Urinary bladder (tissue), 4 donors: Measurements from ENCODE around the gene EFL1. TPM values are rescaled to one million over a fixed set of nuclear protein-coding genes. Genes with fewer than 3 reads are reported as not detected.
A peak's percentile ranks its signal among the peaks of the same experiment; 100 is the strongest.
"Not testable (repeated sequence)": the region's sequence is repeated elsewhere in the genome, so short reads cannot be mapped to it uniquely, and the experiment has no call there.

Experiments
- DNase-seq: peaks from one replicate; pipeline ENCODE4 v3.0.0-alpha.2; 2015; ENCODE audit errors: extremely low spot score
- H3K27ac ChIP-seq: one replicate; pipeline ENCODE4 v1.5.1; 2013; ENCODE audit warnings: low read depth, mild to moderate bottlenecking, moderate library complexity
- H3K36me3 ChIP-seq: one replicate; pipeline ENCODE4 v1.6.1; 2013; ENCODE audit warnings: mild to moderate bottlenecking, moderate library complexity; ENCODE audit not compliant: insufficient read depth
- H3K4me1 ChIP-seq: one replicate; pipeline ENCODE4 v1.6.1; 2013; ENCODE audit warnings: mild to moderate bottlenecking, moderate library complexity; ENCODE audit not compliant: insufficient read depth
- H3K4me3 ChIP-seq: one replicate; pipeline ENCODE4 v1.5.1; 2013; ENCODE audit warnings: low read depth, low read length
- WGBS: extraction: QIAGEN DNeasy Blood & Tissue Kit; methylation state at CpG from one replicate; pipeline ENCODE4 v1.1.7; 2013; 5-methylcytosine and 5-hydroxymethylcytosine counted together
- polyA plus RNA-seq: library from polyadenylated mRNA; stranded (reverse); fragments of 200-250 nt; gene quantifications from one replicate; pipeline ENCODE4 v1.2.3, GENCODE V29; 2013
- total RNA-seq: library from RNA; depleted of rRNA; stranded (reverse); fragments of >200 nt; gene quantifications from one replicate; pipeline ENCODE4 v1.2.3, GENCODE V29; 2014
- donor health status: healthy with polysubstance abuse.
- donor health status: healthy.

EFL1 gene
- total and polyA plus RNA-seq, 2 donors: 6.9 to 21.4 TPM

GRCh38 chr15:82210066-82210597, 52.4 kb downstream of the EFL1 start:
- not testable (repeated sequence) for H3K27ac ChIP-seq, H3K4me3 ChIP-seq, H3K4me1 ChIP-seq, DNase-seq, H3K36me3 ChIP-seq
- WGBS: 45% methylated on average over 3 of the region's 3 CpGs

DNA sequence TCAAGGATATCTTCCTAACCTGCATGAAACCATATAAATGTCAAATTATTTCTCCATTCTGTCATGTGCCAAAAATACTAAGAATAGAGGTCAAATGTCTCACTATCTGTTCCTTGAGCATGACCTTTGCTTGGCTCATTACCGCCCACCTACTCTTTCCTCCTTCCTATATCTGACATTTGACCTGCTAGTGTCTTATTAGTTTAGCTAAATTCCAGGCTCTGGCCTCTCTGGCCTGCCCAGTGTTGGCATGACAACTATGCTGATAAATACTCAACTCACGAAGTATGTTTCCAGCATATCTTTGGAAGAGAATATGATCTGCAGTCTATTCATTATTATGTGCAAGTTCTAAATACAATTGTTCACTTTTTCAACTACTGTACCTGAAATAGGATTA, 58.0 kb downstream of the EFL1 start:
- WGBS: 75% methylated on average over 2 of the region's 2 CpGs
- H3K27ac ChIP-seq, H3K36me3 ChIP-seq, DNase-seq, H3K4me1 ChIP-seq, H3K4me3 ChIP-seq: not testable (repeated sequence)

- no peaks in the 10 kb centered on the region for H3K36me3 ChIP-seq
- 27% methylated on average over 8 of the region's 8 CpGs for WGBS
- peak; percentile 68 for DNase-seq
- H3K4me1 ChIP-seq: no peaks in the 10 kb centered on the region
- H3K27ac ChIP-seq: no peak overlapping the region
- H3K4me3 ChIP-seq: no peak overlapping the region
Observed at GRCh38 chr15:82197733-82198594, 64.6 kb downstream of the EFL1 start.

- Histone ChIP-seq H3K4me3 (no peak overlapping the region), H3K36me3 (no peaks in the 10 kb centered on the region), H3K27ac (no peak overlapping the region), H3K4me1 (no peaks in the 10 kb centered on the region)
- DNase-seq: no peak
- 84% methylated on average over 2 of the region's 2 CpGs for WGBS
Observed at GRCh38 chr15:82196353-82196752, 66.2 kb downstream of the EFL1 start.

DNA sequence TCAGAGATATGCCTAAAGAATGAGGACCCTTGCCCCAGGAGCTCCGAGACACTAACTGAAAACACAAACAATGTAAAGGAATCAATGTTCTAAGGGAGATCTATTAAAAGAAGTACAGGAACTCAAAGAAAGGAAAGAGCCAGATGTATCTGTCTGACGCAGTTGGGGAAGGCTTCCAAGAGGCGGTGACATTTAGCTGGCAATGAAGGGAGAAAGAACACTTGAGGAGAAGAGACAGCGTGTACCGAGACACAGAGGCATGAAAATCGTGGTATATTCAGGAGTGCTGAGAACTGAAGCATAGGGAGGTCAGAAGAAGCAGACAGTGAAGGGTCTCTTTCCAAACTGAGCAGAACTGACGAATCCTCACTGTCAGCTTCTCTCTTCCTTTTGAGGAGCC, 66.7 kb downstream of the EFL1 start:
- H3K4me1 ChIP-seq, H3K27ac ChIP-seq, DNase-seq, H3K4me3 ChIP-seq, H3K36me3 ChIP-seq: not testable (repeated sequence)
- WGBS: 87% methylated on average over 7 of the region's 7 CpGs

GRCh38 chr15:82194488-82194887, 68.0 kb downstream of the EFL1 start:
- not testable (repeated sequence) for H3K4me1 ChIP-seq, H3K27ac ChIP-seq, H3K36me3 ChIP-seq, DNase-seq, H3K4me3 ChIP-seq
- WGBS: 75% methylated on average over 6 of the region's 6 CpGs

- not testable (repeated sequence) for DNase-seq, H3K36me3 ChIP-seq
- WGBS: no CpG with 5 or more reads among the region's 1 CpG
Observed at GRCh38 chr15:82193435-82193834, 69.1 kb downstream of the EFL1 start.

GRCh38 chr15:82192394-82192793, 70.1 kb downstream of the EFL1 start:
- H3K27ac ChIP-seq, DNase-seq, H3K4me3 ChIP-seq, H3K36me3 ChIP-seq, H3K4me1 ChIP-seq: not testable (repeated sequence)
- WGBS: 97% methylated on average over 4 of the region's 4 CpGs

More at GRCh38 chr15:82193435-82193834, 69.1 kb downstream of the EFL1 start:
- H3K27ac ChIP-seq, H3K4me3 ChIP-seq, H3K4me1 ChIP-seq: not testable (repeated sequence)

DNA sequence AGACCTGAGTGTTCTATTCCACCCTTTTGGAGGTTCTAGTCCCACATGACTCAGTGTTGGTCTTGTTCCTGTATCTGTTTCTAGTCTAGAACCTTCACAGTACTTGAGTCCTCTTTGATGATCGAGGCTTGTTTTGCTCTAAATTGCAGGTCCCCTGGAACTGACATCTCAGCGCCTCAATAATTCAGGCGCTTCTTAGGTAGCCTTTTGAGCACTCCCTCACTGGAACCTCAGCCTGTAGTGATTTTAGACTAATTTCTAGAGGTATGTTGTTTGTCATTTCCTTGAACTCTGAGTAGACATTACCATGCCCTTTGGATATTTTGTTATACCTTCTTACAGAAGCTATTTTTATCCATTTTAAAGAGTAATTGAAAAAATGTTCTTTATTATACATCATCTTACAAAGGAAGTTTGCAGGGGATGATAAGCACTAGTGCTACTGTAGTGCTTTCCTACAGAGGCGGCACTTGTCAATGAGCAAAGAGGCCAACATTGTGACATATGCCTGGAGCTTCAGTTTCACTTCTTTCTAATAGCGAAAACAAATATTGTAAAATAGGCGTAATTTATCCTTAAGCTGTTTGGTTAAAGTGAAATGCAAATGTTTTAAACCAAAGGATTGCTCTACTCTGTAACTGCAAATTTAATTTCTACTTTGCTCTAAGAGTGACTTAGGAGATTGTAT, 75.7 kb downstream of the EFL1 start:
- Histone ChIP-seq H3K36me3 (no peaks in the 10 kb centered on the region), H3K4me1 (peaks cover 2% of the 10 kb centered on the region), H3K27ac (no peak overlapping the region), H3K4me3 (no peak overlapping the region)
- 96% methylated on average over 6 of the region's 6 CpGs for WGBS
- no peak for DNase-seq

- Histone ChIP-seq H3K27ac (no peak overlapping the region), H3K4me1 (peaks cover 2% of the 10 kb centered on the region), H3K4me3 (no peak overlapping the region), H3K36me3 (no peaks in the 10 kb centered on the region)
- no peak for DNase-seq
- 99% methylated on average over 2 of the region's 2 CpGs for WGBS
Observed at GRCh38 chr15:82186161-82186560, 76.4 kb downstream of the EFL1 start.

DNA sequence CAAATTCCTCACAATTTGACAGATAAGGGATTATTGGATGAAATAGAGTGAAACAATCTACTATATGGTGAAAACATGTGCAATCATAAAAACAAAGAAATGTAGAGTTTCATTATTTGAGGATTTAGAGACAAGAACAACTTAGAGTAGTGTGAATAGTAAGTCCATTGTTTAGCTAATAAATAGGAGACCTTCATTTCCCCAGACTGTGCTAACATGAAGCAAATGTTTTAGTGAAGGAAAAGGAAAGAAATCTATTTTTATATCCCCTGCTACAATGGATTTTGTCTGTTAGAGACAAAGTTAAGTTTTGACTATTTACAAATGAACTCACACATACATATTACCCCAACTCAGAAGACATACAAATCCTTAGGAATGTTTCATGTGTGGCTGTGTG, 77.8 kb downstream of the EFL1 start:
- Histone ChIP-seq H3K27ac (no peak overlapping the region), H3K4me1 (peaks cover 2% of the 10 kb centered on the region), H3K4me3 (no peak overlapping the region), H3K36me3 (no peaks in the 10 kb centered on the region)
- DNase-seq: no peak

GRCh38 chr15:82184355-82184754, 78.2 kb downstream of the EFL1 start:
- Histone ChIP-seq H3K4me3 (no peak overlapping the region), H3K4me1 (peaks cover 2% of the 10 kb centered on the region), H3K27ac (no peak overlapping the region), H3K36me3 (no peaks in the 10 kb centered on the region)
- 88% methylated on average over 1 of the region's 1 CpG for WGBS
- no peak for DNase-seq

DNA sequence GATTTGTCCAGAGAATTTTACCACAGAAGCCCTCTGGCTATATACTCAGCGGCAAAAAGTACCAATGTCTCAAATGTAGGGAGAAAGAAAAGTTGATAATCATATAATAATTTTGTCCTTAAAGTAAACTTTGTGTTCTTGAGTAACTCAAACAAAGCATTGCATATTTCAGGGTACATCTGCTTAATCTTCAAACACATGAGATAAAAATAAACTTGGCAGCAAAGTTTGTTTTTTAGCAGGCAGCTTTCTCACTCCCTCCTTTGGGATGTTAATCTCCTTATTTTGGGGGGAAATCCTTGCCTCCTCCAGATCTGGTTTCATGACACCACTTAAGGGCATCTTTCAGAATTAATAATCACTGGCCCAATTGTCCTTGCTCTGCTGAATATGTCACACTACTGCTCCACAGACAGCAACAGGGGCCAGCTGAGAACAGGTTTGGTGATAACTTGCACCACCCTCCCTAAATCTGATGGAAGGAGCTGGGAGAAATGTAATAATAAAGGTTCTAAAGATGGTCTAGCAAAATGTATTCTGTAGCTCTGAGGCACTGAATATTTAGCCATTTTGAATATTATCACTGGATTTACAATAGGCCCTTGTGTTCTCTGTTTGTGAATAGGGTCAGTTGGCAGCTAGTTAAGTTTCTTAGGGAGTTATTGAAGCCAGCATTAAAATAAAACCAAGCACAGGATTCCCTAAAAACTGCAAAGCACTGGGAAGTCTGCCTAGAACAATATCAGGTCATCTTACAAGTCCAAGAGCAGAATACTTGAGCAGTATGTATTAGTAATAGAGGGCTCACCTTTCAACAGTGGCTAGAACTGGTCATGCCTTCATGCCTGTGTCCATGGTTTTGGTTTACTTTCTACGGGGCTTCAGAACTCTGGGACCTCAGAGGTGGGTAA, 79.2 kb downstream of the EFL1 start:
- 83% methylated on average over 2 of the region's 2 CpGs for WGBS
- Histone ChIP-seq H3K27ac (no peak overlapping the region), H3K4me1 (peaks cover 2% of the 10 kb centered on the region), H3K4me3 (no peak overlapping the region), H3K36me3 (no peaks in the 10 kb centered on the region)
- peak; percentile 54 for DNase-seq
